ENCODE results near the gene ADORA2B.

Gene ADORA2B

DNA sequence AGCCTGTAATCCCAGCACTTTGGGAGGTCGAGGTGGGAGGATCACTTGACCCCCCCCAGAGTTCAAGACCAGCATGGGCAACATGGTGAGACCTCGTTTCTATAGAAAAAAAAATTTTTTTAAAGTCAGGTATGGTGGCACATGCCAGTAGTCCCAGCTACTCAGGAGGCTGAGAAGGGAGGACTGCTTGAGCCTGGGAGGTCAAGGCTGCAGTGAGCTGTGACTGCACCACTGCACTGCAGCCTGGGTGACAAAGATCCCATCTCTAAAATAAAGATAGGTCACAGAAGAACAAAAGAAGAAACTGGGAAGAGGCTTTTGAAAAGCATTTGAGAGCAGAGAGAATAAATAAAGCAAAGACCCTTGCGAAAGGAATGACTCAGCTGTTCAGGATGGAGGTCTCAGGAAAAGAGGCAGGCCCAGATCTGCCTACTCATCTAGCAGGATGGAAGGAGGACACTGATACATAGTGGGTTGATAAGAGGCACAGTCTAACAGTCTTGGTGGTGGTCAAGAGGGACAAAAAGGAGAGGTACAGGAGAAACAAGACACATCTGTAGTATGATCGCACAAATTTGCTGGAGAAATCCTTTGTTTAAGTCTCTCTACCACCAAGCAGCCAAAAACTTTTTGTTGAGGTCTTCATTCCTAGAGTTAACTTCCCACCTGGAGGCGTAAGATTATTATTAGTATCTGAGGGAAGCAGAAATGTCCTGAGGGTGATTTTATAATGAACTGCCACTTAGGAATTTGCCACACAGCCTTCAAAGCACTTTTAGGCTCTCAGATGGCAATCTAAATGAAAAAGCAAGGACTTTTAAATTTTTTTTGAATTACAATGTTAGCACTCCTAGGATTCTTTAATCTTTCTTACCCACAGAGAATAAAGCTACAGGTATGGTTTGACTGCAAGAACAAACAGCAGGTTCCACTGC, 37.0 kb downstream of the ADORA2B start:
- no peak for DNase-seq (ENCODE audit: low read depth in 2 of 2)

DNA sequence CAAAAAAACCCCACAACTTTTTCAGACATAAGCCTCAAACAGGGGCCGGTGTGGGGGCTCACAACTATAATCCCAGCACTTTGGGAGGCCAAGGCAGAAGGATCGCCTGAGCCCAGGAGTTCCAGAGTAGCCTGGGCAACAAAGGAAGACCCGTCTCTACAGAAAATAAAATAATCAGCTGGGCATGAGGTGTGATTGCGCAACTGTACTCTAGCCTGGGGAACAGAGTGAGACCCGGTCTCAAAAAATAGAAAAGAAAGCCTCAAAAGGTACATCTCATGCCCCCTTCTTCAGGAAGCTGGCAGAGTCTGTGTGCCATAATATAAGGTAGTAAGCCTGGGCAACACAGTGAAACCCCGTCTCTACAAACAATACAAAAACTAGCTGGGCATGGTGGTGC, 51.4 kb downstream of the ADORA2B start:
- no peak for DNase-seq (ENCODE audit: low read depth in 2 of 2)

DNA sequence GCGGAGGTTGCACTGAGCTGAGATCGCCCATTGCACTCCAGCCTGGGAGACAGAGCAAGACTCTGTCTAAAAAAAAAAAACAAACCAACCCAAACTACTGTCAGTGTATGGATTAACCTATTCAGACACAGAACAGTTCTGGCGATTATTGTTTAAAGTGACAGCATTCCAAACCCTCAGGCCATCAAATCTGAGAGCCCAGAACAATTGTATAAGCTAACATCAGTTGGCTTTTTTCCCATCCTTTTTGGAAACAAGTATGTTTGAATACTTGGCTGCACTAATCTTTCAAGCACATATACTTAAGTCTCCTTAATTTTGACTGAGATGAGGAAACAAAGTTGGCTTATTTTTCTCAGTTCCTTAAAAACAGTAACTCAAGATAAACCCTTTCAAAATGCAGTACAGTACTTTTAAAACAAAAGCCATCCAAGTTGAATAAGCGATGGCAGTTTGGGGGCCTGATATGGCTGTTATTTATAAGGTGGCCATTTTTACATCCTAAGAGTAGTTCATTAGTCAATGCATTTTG, 53.2 kb downstream of the ADORA2B start:
- no peak for DNase-seq (ENCODE audit: low read depth in 2 of 2)

DNA sequence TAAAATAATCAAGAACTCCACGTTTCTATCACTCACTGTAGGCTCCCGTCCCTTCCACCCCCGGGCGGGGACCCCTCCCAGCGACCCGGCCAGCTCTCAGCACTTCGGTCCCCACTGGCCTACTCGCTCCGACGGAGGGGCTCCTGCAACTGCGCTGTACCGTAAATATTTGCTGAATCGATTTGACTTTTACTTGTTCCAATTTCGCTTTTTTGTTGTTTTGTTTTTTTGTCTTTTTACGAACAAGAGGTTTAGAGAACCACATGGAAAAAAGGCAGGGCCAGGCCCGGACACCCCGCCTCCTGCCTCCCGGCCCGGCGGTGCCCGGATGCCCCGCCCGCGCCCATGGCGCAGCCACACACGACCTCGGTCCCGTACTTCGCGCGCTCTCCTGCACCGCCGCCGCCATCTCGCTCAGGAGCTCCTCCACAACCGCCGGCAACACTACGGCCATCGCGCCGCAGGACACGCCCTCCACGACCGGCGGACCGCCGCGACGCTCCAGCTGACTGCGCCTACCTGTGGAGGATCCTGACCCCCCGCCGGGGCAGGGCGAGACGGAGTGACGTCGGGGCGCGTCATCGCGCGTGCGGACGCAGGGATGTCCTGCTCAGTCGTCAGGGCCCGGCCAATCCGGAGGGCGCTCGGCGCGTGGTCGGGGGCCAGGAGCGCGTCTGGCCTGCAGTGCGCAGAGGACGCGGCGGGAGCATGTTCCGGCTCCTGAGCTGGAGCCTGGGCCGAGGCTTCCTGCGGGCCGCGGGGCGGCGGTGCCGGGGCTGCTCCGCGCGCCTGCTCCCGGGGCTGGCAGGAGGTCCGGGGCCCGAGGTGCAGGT, 54.4 kb downstream of the ADORA2B start, which contains the start of the genes TTC19 and ZSWIM7:
Gene TTC19, plus strand, starts transcription at position 684 of the 833 bp plus-strand sequence. Its CDS starts 25 bp downstream, at position 709.
Gene ZSWIM7, minus strand, starts transcription at position 564 of the 833 bp plus-strand sequence. Its CDS starts 110 bp downstream, at position 454.
- peak; percentile 91 to 93 for DNase-seq (ENCODE audit: low read depth in 2 of 2)

DNA sequence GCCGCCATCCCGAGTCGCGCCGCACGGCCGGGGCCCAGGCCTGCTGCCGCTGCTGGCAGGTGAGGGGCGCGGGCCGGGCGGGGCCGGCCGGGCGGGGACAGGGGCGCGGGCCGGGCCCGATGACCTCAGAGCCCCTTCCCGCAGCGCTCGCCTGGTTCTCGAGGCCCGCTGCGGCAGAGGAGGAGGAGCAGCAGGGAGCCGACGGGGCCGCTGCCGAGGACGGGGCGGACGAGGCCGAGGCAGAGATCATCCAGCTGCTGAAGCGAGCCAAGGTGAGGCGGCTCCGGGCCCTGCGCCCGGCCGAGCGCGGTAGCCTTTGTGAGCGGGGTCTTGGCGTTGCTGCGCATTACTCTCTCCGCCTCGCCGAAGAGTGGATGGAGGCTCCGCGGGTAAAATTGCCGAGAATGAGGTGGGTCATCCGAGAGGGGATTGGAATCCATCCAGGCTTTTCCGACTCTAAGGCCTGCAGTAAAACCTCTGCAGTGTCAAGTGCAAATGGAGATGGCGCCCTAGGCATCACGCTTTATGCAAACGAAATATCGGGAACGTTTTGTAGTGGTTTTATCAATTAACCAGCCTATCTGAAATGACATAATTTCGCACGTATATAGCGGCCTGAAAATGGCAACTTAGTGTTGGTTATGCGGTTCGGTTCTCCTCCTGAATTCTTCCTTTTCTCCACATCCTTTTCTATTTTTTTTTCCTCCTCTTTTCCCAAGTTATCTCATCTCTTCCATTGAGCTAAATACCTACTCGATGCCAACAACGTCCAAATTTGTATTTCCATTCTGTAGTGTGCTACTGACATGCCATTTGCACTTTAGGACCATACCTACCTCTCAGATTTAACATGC, 55.3 kb downstream of the ADORA2B start:
- peak in 1 of 2 donors; percentile 25 for DNase-seq (ENCODE audit: low read depth in 2 of 2)

DNA sequence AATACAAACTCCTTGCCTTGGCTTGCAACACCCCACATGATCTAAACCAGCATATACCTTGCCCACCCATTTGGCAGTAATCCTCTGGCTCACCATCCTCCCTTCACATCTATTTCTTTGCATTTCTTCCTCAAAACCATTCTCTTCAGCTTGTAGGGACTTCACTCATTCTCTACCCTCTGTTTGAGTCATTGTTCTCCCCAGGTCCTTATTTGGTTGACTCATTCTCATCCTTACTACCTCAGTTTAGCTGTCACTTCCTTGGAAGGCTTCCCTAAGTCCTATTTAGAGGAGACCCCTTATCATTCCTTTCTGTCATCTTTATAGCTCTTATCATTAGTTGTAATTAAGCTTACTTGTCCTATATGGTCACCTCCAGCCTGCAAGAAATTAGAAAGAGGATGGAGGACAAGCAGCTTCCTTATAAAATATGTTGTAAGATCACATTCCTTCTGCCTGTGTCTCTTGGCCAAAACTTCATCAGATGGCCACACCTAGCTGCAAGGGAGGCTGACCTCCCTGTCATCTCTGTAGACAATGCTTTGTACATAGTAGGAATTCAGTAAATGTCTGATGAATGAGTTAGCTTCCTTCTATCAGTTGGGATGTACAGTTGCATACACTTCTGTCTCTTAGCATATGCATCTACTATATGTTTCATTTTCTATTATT, 56.4 kb downstream of the ADORA2B start:
- DNase-seq (ENCODE audit: low read depth in 2 of 2): no peak

DNA sequence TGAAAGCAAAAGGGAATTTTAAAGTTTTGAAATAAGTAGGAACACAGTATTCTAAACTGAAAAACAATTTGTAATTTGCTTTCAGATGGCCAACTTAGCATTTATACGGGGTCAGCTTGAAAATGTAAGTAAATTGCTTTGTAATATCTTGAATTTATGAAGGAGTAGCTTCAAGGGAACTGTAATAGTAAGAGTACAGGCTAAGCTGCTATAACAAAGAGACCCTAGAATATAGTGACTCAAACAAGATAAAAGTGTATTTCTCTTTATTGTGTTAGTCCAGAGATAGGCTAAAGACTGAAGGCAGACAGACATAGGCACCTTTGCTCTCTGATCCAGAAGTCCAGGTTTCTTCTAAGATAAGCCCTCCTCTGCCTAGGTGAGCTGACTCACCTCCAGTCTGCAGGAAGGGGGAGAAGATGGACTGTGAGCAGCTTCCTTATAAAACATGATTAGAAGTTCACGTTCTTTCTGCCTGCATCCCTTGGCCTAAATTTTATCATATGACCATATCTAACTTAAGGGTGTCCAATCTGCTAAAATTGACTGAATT, 57.9 kb downstream of the ADORA2B start:
- no peak for DNase-seq (ENCODE audit: low read depth in 2 of 2)

DNA sequence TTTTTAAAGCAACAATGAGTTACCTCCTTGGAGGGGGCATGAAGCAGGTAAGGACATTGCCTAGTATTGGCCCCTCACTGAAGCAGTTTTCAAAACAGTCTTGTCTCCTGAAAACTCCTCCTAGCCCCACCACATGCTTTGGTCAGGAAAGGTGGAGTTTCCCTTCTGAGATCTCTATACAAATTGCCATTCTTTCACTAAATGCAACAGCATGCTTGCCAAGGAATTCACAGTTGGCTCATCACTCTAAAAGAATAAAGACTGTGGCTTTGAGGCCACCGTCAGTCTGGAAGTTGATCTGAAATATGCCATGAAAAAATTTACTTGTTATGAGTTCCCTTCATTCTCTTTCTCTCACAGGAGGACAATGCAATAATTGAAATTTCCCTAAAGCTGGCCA, 58.9 kb downstream of the ADORA2B start:
- no peak for DNase-seq (ENCODE audit: low read depth in 2 of 2)

DNA sequence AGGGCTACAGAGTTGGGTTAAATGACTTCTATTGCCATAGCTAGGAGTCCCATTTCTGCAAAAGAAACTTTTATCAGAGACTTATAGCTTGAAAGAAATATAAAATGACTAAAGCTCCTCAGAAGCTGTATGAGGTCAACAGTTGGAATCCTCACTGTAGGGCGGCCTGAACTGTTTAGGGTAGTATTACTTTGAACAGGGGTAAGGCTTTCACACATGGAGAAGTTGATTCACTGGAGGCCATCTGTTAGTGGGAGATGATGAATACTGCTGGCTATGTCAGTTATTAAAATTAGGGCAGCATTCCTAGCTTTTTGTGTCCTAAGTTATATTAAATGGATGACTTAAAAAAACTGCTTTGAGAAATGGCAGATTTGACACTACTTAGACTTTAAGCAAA, 60.7 kb downstream of the ADORA2B start:
- DNase-seq (ENCODE audit: low read depth in 2 of 2): no peak

DNA sequence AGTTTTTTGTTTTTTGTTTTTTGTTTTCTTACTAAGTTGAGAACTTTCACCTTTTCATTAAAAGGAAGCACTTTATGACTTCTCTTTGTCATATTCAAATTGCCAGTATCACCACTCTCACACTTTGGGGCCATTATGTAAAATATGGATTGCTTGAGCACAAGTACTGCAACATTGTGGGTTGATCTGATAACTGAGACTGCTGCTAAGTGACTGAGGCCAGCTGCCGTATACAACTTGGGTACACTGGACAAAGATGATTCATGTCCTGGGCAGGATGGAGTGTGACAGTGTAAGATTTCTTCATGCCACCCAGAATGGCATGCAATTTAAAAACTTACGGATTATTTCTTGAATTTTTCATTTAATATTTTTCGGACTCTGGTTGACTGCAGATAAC, 62.5 kb downstream of the ADORA2B start:
- DNase-seq (ENCODE audit: low read depth in 2 of 2): no peak

DNA sequence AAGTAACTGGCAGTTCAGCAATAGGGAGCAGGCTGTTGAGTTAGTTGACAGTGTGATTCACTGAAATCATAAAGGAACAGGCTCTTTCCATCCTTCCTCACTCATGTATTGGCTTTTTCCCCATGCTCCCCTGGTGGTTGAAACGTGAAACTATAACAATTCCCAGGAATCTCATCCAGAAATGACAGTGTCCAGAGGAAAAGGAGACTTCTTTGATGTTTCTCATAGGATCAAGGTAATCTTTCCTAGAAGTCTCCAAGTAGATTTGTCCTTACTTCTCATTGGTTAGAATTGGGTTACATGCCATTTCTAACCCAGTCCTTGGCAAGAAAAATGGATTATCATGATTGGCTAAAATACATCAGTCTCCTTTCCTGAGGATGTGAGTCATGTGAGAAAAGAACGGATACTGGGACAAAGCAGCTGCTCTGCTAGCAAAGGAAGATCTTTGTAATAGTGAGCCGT, 69.0 kb downstream of the ADORA2B start:
- DNase-seq (ENCODE audit: low read depth in 2 of 2): no peak

DNA sequence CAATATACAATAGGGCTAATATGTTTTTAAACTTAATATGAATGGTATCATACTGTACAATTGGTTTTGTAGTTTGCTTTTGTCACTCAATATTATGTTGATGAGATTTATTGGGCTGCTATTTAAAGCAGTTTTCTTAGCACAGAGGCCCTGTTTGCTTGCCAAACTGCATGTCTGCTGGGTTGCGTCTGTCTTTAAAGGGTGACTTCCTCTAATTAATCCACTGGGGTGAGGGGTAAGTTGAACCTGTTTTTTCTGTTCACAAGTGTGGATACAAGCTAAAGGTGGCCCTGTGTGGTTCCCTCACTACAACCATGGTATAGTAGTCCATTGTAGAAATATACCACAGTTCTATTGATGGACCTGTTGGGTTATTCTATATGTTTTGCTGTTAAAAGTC, 74.4 kb downstream of the ADORA2B start:
- DNase-seq (ENCODE audit: low read depth in 2 of 2): no peak

DNA sequence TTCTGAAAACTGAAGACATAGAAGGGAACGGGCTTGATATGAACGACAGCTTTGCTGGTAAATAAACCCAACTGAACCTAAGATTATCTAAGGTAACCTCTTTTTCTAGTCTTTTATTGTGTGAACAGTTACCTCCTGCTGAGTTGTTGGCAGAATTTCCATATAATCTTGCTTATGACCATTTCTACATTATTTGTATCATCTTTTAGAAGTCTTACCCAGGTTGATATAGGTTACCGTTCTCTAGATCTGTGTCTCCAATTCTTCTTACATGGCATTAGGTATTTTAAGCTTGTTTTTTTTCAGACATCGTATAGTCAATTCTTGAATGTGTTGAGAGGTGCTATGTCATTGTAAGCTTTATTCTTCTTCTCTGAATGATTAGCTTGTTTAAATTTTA, 79.0 kb downstream of the ADORA2B start:
- DNase-seq (ENCODE audit: low read depth in 2 of 2): no peak

DNA sequence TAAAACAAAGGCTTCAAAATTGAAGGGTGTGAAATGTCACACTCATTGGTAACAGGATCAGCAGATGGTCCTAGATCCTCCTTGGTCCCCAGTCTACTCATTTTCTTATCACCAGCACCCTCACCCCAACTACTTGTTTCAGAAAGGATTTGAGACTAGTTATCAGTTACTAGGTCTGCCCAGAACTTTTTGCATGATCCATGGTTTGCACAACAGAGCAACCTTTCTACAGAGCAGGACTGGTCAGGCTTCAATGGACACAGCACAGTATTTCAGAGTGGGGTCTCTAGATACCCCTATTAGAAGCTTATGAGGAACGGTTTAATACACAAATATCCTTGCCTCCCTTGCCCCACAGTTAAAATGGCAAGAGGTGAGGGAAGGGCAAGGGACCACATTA, 80.3 kb downstream of the ADORA2B start:
- DNase-seq (ENCODE audit: low read depth in 2 of 2): no peak
